HG03571 (cell line): ENCODE results near the gene SH2D3C.
"Not testable (repeated sequence)": the region's sequence is repeated elsewhere in the genome, so short reads cannot be mapped to it uniquely, and the experiment has no call there.

Source experiments
- ATAC-seq: cut with Tn5 transposase; IDR thresholded peaks from one replicate; pipeline ENCODE4 v1.9.1; 2021; ENCODE audit not compliant: unreplicated experiment

SH2D3C gene

GRCh38 chr9:127767909-127768331 lies 10.5 kb downstream of the SH2D3C start:
- no peak for ATAC-seq

DNA sequence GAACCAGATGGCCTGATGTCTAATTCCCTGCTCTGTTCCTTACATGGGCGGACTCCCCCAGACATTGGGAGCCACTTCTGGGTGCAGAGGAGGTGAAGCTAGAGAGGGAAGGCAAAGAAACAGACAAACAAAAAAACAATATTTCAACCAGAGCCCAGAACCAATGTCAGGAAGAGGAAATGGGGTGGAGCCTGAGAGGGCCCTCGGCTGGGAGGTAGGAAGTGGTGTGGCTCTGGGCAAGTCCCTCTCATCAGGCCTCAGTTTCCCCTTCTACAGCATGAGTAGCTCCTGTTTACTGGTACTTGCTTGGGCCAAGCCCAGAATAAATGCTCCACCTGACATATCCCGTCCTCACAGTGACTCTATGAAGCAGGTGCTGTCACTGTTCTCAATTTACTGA lies 11.1 kb downstream of the SH2D3C start:
- ATAC-seq = no peak

DNA sequence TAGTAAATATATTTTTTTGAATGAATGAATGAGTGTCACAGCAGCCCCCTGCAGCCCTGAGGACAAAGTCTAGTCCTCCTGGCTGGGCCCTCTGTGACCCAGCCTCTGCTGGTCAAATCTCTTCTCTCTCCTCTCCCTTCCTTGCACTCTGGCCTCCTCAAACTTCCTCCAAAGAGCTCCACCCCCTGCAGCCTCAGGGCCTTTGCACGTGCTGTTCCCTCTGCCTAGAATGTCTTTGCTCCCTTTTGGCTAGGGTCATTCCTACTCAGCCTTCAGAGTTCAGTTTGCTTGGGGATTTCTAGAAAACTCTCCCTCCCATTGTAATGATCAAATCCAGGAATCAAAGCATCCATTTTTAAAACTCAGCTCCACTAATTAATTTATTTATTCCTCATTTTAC lies 13.0 kb downstream of the SH2D3C start:
- no peak for ATAC-seq

DNA sequence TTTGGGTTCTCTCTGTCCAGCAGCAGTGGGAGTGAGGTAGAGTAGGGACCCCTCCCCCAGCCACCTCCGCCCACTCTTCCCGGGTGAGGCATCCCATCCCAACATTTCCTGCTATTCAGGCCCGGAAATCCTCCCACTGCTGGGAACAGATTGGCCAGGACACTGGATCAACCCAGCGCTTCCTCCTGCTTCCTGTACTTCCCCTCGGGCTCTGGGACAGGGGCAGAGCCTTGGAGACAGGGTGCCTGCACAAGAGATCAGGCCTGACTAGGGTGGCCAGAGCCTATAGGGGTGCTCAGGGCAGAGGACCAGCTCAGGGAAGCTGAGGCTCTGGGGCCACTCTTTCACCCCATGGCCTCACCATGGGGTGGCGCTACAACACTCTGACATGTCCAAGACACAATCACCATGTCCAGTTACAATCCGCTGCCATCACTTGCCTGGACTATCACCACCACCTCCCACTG lies 14.5 kb downstream of the SH2D3C start:
- no peak for ATAC-seq

DNA sequence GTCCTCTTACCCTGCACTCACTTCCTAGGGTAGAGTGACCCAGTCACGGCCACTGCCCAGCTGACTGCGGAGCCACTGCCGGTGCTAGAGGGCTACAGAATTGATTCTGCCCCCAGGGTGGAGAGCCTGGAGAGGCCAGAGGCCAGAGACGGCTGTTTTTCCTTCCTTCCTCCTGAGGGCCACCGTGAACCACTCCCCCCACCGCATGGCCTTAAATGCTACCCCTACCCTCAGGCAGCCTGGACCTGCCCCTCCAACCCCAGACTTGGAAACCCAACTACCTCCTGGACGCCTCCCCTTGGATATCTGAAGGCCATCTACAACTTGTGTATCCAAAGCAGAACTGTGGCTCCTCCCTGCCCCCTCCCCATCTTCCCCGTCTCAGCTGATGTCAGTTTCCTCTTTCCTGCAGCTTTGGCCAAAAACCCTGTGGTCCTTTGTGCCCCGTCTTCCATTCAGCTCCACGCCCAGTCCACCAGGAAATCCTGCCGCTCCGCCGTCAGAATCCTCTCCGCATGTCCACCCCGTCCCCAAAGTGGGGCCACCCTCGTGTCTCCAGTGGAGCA lies 16.3 kb downstream of the SH2D3C start:
- ATAC-seq = no peak

- no peak for ATAC-seq
Measured at GRCh38 chr9:127761491-127761956, 16.9 kb downstream of the SH2D3C start.

GRCh38 chr9:127761061-127761460 lies 17.4 kb downstream of the SH2D3C start:
- no peak for ATAC-seq

DNA sequence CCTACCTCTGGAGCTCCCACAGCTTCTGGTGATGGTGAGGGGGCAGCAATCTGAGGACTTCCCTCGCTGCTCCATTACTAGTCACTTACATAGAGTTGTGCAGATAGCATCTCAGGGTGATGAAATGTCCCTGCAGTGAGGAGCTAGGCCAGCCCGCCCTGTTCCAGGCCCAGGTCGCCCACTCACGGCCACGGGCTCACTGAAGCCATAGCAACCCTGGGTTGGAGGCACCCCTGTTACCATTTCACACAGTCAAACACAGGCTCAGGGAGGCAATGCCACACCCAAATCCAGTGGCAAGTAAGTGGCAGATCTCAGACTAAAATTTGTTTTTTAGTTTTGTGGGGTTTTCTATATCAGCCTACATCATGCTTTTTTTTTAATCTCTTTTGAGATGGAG lies 19.6 kb downstream of the SH2D3C start:
- ATAC-seq = no peak

GRCh38 chr9:127756776-127757175 lies 21.7 kb downstream of the SH2D3C start:
- ATAC-seq = not testable (repeated sequence)

DNA sequence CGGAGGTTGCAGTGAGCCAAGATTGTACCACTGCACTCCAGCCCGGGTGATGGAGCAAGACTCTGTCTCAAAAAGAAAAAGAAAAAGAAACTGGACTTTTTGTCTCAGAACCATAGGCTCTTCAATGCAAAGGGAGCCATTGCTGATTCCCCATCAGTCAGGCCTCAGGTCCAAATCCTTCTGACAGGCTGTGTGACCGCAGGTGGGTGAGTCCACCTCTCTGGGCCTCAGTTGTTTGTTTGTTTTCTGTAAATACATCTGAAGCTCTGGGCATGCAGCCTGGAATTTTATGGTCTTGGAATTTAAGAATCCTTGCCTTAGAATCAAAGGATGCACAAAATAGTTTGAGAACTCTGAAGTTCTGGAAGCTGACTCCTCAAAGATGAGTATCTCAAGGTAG lies 22.2 kb downstream of the SH2D3C start:
- no peak for ATAC-seq

- no peak for ATAC-seq
Measured at GRCh38 chr9:127755061-127756060, 23.1 kb downstream of the SH2D3C start.

- ATAC-seq = no peak
Measured at GRCh38 chr9:127754099-127755060, 24.1 kb downstream of the SH2D3C start.

- no peak for ATAC-seq
Measured at GRCh38 chr9:127753622-127754021, 24.8 kb downstream of the SH2D3C start.

DNA sequence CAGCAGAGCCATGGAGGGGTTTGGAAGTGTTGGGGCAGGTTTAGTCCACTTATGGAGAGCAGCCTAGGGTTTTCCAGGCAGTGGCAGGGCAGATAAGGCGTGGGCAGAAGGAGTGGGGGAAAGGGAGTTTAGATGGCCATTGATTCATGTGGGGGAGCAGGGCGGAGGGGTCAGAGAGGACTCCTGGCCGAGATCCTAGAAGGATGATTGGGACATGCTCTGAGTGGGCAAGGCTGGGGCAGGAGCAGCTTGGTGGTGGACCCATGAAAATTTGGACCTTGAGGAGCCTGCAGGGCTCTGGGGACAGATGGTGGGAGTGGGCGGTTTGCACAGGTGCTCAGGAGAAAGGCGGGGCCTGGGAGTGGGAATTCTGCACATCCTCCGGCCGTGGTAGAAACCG lies 25.3 kb downstream of the SH2D3C start:
- ATAC-seq = no peak

DNA sequence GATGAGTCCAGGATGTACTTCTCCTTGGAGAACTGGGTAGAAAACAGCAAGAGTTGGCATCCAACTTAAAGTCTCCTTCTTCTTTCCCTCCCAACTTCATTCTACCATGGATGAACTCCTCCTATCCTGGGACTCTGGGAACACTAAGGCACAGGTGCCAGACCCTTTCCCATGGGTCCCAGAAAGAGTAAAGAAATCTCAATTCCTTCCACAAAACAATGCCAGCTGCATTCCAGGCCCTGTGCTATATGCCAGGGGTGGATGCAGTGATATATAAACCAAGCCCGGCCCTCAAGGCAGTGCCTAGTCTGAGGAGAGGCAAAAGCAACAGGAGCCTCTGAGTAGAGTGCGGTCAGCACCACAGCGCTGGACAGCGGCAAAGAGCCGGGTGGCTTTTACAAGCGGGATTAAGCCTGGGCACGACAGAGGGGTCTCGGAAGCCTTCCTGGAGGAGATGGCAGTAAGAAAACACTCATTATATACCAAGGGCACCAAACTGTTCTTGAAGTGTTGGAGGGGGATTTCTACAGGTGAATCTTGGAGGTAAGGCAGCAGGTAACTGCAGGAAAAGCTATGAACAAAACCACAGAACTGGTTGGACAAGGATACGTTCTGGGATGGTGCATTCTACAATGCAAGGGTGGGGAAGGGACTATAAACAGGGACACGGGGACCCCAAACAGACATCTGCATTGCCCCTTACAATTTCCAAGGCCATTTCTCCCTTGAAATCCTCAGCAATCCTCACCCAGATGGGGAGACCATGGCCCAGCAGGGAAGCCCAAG lies 27.0 kb downstream of the SH2D3C start:
- no peak for ATAC-seq

DNA sequence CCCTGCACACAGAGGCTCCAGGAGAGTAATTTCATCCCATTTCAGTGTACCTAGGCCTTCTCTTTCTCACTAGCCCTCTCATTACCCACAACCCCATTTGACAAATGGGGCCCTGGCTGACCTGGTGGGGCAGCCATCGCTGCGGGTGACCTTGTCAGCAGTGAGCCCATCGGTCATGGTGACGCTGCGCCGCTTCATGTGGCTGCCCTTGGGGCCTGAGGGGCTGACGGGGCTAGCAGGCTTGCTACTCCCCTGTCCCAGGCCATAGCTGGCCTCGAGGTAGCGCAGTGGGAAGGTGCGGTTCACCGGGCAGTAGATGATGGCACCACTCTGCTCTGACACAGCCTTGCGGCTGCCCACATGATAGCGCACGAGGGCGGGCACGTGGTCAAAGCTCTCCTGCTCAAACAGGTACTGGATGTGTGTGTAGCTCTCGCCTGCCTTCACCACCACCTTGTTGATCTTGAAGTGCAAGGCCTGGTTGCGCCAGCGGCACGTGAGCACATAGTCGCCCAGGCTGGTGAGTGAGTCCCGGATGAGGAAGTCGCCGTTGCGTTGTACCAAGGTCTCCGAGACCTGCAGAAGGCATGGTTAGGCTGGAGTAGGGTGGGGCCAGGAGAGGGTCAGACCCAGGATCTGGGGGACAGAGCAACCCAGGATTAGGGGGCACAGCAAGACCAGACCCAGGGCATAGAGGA lies 29.2 kb downstream of the SH2D3C start:
- no peak for ATAC-seq

DNA sequence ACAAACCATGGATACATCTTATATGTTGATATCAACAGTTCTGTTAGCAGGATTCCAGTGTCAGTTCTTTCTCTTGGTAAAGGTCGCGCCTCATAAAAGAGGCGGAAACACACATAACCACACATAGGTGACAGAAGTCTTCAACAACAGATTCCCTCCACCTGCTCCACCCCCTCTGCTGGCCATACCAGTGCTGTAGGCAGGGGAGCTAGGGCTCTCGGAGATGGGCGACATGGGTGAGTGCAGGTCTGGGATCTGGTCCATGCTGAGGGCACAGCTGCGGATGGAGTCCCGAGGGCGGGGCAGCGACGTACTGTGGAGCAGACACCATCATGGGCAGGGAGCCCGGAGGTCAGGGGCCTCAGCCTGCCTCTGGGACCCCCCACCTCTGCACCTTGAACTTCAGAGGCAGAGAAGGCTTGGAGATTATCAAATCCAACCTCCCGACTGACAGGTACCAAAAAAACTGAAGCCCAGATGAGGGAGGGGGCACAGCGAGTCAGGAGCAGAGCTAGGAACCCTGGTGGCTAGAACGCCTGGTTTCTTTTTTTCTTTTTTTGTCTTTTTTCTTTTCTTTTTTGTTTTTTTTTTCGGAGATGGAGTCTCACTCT lies 31.4 kb downstream of the SH2D3C start:
- no peak for ATAC-seq

- no peak for ATAC-seq
Measured at GRCh38 chr9:127744398-127745110, 33.9 kb downstream of the SH2D3C start.
